Adrenal gland (tissue), 12 donors: ENCODE measurements around the gene NR2F2. TPM values are rescaled to one million over a fixed set of nuclear protein-coding genes. Genes with fewer than 3 reads are reported as not detected.

Experiments used
- DNase-seq, 7 donors: peaks; one replicate each; pipeline ENCODE4 v3.0.0-alpha.2; 2019 to 2020
- H3K27ac ChIP-seq, 5 donors: fragments of 200-600 bp; sonication (generic) in 4 of 5; 1 replicate in 3 of 5; 2 replicates in 2 of 5; pipeline versions ENCODE4 v1.5.1 to v1.8.0; 2016 to 2020; ENCODE audit warnings: mild to moderate bottlenecking in 1 of 5
- H3K27me3 ChIP-seq: fragments of 200-600 bp; 2 replicates; pipeline ENCODE4 v1.8.0; 2021
- H3K36me3 ChIP-seq, 2 donors: fragments of 200-600 bp; replicated peaks in 1 of 2; 1 replicate in 1 of 2; 2 replicates in 1 of 2; pipeline versions ENCODE4 v1.5.1 to v1.8.0; 2018 to 2022
- H3K4me1 ChIP-seq, 2 donors: fragments of 200-600 bp; replicated peaks in 1 of 2; 1 replicate in 1 of 2; 2 replicates in 1 of 2; pipeline versions ENCODE4 v1.5.1 to v1.8.0; 2018 to 2021
- H3K4me3 ChIP-seq, 4 donors: fragments of 200-600 bp; sonication (generic) in 3 of 4; one replicate each; pipeline ENCODE4 v1.5.1; 2016 to 2018
- H3K9me3 ChIP-seq, 3 donors: fragments of 200-600 bp; sonication (generic) in 1 of 3; replicated peaks in 1 of 3; 1 replicate in 2 of 3; 2 replicates in 1 of 3; pipeline versions ENCODE4 v1.5.1 to v1.8.0; 2016 to 2021
- POLR2A ChIP-seq, 2 donors: fragments of 450-650 bp; IDR thresholded peaks; one replicate each; pipeline ENCODE4 v1.6.1; 2017; ENCODE audit warnings: antibody characterized with exemption in 2 of 2, mild to moderate bottlenecking in 2 of 2, moderate library complexity in 1 of 2
- WGBS, 4 donors: extraction: QIAGEN DNeasy Blood & Tissue Kit in 2 of 4; methylation state at CpG; one replicate each; pipeline versions ENCODE4 v1.1.5 to v1.1.7; 2013 to 2017; 5-methylcytosine and 5-hydroxymethylcytosine counted together
- intact Hi-C, 2 donors: fragments of 100-400 bp; cut with DNase I; formaldehyde crosslinking; loops; one replicate each; pipeline versions ENCODE4 v1.14.1 to v1.15.0; 2022 to 2023
- polyA plus RNA-seq, 3 donors: library from polyadenylated mRNA; stranded (reverse); fragments of 200-250 nt in 2 of 3; fragments of 350-450 nt in 1 of 3; fragmentation: Illumina TruSeq in 1 of 3; extraction: RNeasy Lipid Tissue Mini Kit (QIAGEN cat#74804) in 1 of 3; gene quantifications; one replicate each; pipeline ENCODE4 v1.2.3, GENCODE V29; 2013 to 2014
- total RNA-seq, 9 donors: library from RNA; depleted of rRNA in 4 of 9; stranded (reverse); fragments of >200 nt in 4 of 9; fragments of 120-200 nt in 1 of 9; fragmentation: NEBNext Ultra II Directional in 1 of 9; extraction: Animal tissue kit (Norgen Biotek cat#: 25700) in 1 of 9; gene quantifications; one replicate each; pipeline versions ENCODE4 v1.1.0 to v1.2.4, GENCODE V29; 2013 to 2023
- TF ChIP-seq, protein P1 (sequence below), 6 experiments: fragments of 450-650 bp in 4 of 6; fragments of 200-600 bp in 2 of 6; sonication (generic) in 1 of 6; IDR thresholded peaks; 1 replicate in 5 of 6; 2 replicates in 1 of 6; pipeline versions ENCODE4 v1.5.1 to v1.8.0; 2016 to 2021; ENCODE audit warnings: antibody characterized with exemption in 6 of 6, mild to moderate bottlenecking in 2 of 6, moderate library complexity in 1 of 6
- donor health status: healthy with polysubstance abuse.
- donor health status: Bipolar disorder and iron deficiency.
- donor health status: DM: yes; HTN: yes; CAD: no.
- donor health status: DM: no; HTN: no; CAD: no.
- donor health status: DM: no; HTN: no; CAD: no.
- donor health status: DM: yes; HTN: yes; CAD: no.

Gene NR2F2
- total and polyA plus RNA-seq, 12 donors: 13.9 to 113 (median 47.1) TPM

DNA sequence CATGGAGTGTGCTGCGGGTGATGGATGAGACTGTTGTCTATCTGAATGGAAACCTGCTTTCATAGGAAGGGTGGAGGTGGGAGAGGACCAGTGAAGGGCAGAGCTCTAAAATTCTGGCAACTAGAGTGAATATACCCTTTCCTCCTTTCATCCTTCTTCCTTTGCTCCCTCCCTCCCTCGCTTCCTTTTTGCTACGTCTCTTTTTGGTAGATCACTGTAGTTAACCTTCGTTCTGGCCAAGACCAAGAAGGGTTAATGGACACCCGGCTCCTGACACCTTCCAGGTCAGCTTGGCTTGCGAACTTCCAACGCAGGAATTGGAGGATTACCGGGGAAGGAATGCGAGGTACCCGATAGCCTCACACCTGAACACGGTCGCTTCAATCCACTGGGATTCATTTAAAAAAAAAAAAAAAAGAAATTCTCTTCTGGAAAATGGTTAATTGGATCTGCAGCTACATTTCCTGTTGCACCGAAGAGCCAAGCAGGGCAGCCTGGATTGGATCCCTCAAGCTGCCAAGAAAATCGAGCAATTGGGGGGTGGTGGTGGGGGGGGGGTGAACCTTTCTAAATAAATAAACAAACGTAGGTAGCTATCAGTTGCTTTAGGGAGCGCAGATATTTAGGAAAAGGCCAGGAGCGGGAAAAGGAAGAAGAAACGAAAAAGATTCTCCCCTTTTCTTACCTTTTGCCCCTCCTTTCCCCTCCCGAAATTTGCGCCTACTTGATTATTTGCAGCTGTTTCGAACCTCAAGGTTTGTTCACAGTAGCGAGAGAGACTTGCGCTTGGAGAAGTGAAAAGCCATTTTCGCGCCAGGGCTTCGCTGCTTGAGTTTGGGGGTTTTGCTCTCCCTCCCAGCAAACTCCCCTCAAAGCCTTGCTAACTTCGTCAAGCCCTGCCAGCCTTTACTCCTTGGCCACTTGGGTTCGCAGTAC, 9.5 kb upstream of the NR2F2 start:
- no peak for TF ChIP-seq POLR2A (IDR thresholded peaks at IDR 0.05)
- TF ChIP-seq, protein P1, sequence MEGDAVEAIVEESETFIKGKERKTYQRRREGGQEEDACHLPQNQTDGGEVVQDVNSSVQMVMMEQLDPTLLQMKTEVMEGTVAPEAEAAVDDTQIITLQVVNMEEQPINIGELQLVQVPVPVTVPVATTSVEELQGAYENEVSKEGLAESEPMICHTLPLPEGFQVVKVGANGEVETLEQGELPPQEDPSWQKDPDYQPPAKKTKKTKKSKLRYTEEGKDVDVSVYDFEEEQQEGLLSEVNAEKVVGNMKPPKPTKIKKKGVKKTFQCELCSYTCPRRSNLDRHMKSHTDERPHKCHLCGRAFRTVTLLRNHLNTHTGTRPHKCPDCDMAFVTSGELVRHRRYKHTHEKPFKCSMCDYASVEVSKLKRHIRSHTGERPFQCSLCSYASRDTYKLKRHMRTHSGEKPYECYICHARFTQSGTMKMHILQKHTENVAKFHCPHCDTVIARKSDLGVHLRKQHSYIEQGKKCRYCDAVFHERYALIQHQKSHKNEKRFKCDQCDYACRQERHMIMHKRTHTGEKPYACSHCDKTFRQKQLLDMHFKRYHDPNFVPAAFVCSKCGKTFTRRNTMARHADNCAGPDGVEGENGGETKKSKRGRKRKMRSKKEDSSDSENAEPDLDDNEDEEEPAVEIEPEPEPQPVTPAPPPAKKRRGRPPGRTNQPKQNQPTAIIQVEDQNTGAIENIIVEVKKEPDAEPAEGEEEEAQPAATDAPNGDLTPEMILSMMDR (IDR thresholded peaks at IDR 0.05): no peak
- Histone ChIP-seq H3K27ac (peak overlapping the region in 4 of 5 donors; percentile 55 to 89 (median 72)), H3K36me3 (no peaks in the 10 kb centered on the region), H3K4me3 (peak overlapping the region in 2 of 4 donors; percentile 11 to 82), H3K4me1 (no peaks in the 10 kb centered on the region), H3K9me3 (no peaks in the 10 kb centered on the region), H3K27me3 (peaks cover 4% of the 10 kb centered on the region)
- 36 to 49% (median 44%) methylated on average over 28 of the region's 28 CpGs for WGBS, 4 donors
- peak in 3 of 7 donors; percentile 6 to 18 (median 13) for DNase-seq
- intact Hi-C loops: loop anchor here in 1 of 2 donors (10.0 kb wide), 1 partner anchor 914 kb away; no protein-coding TSS in a partner anchor

DNA sequence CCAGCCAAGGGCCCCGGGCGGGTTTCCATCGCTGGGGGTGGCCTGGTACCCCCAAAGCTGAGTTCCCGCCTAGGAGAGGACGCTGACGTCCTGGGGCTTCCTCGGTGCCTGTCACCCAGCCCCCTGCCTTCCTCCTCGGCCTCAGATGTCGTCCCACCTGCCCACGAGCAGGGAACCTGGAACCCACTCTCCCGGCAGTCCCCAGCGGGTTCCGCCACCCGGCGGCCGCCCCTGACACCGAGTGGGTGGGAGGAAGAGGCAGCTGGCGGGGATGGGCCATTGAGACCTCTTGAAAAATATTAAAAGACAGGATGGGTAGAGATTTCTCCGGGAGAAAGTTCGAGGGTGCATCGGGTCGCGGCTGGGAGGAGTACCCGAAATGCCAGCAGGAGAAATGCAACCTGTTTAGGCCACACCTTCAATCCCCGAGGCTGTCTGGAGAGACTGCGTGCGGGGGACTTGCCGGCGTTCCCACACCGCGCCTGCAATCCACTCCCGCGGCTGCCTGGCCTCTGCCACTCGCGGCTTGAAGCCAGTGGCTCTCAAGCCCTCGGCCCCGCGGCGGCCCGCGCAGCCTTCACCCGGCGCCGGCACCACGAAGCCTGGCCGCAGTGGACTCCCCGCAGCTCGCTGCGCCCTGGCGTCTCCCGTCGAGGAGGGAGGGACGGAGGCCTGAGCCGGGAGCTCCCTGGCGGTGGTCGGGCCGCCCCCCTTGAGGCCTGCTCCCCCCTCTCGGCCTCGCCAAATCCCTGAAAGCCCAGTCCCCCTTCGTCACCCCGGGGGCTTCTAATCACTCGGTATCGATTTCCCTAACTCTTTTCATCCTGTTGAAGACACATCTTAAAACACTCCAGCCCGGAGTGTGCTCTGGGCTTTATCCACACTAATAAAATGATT, 8.6 kb upstream of the NR2F2 start:
- H3K4me3 ChIP-seq: peak overlapping the region in 2 of 4 donors; percentile 11 to 82
- WGBS, 4 donors: 7 to 19% (median 11%) methylated on average over 22 to 64 of the region's 64 CpGs
- no peaks in the 10 kb centered on the region for H3K4me1 ChIP-seq
- DNase-seq: peak in 4 of 7 donors; percentile 24 to 33 (median 28)
- no peaks in the 10 kb centered on the region for H3K36me3 ChIP-seq
- no peaks in the 10 kb centered on the region for H3K9me3 ChIP-seq
- intact Hi-C loops: loop anchor here in 1 of 2 donors (10.0 kb wide), 1 partner anchor 913 kb away; no protein-coding TSS in a partner anchor
- TF ChIP-seq POLR2A (IDR thresholded peaks at IDR 0.05): no peak
- TF ChIP-seq, protein P1 (IDR thresholded peaks at IDR 0.05): peak in 1 of 6 experiments; percentile 12
- H3K27me3 ChIP-seq: peaks cover 4% of the 10 kb centered on the region
- H3K27ac ChIP-seq: peak overlapping the region in 4 of 5 donors; percentile 55 to 89 (median 72)

DNA sequence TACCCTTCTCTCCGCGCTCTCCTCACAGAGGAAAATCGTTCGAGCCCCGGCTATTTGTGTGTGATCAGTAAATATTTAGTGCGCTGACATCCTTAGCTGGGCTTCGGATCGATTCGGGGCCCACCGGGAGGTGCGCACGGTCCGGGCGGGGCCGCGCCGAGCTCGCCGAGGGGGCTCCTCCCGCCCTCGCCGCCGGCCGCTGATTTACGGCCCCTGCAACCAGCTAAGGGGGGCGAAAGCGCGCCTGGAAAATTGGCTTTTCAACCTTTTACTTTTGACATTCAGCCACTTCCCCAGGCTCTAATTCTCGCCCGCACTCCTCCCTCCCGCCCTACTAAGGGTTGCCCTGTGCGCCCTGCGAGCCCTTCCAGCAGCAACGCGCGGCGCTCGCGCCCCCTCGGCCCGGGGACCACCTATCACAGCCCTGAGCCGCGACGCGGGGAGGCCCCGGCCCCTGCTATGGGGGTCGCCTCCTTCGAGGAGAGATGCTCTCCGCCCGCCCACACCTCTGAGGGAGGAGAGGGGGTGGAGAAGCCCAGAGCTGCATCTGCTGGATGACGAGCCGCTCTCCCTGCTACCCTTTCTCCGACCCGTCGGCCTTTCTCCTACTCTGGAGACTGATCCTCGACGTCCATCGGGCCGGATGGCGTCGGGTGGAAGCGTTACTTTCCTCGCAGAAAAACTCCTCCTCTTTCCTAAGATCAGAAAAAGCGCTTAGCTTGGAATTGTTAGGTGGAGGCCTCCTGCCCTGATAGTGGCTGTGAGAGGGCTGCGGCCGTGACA, 7.8 kb upstream of the NR2F2 start:
- peak in 4 of 7 donors; percentile 20 to 34 (median 30) for DNase-seq
- WGBS, 4 donors: 24 to 33% (median 28%) methylated on average over 28 to 66 of the region's 66 CpGs
- no peak for TF ChIP-seq POLR2A (IDR thresholded peaks at IDR 0.05)
- TF ChIP-seq, protein P1 (IDR thresholded peaks at IDR 0.05): no peak
- Histone ChIP-seq H3K27me3 (peaks cover 4% of the 10 kb centered on the region), H3K27ac (peak overlapping the region in 4 of 5 donors; percentile 55 to 89 (median 72)), H3K4me3 (peak overlapping the region in 2 of 4 donors; percentile 4 to 82), H3K4me1 (no peaks in the 10 kb centered on the region), H3K9me3 (no peaks in the 10 kb centered on the region), H3K36me3 (no peaks in the 10 kb centered on the region)
- intact Hi-C loops: loop anchor here in 1 of 2 donors (10.0 kb wide), 1 partner anchor 912 kb away; no protein-coding TSS in a partner anchor
